Activated gamma-delta T cell treated with anti-CD3 and anti-CD28 coated beads, Interleukin-2, amount 50 U/mL, for 16 hours (primary cell): ENCODE data around the gene NOP10.
A peak's percentile ranks its signal among the peaks of the same experiment; 100 is the strongest.
"Not testable (repeated sequence)": the region's sequence is repeated elsewhere in the genome, so short reads cannot be mapped to it uniquely, and the experiment has no call there.

Experiments used
- DNase-seq: peaks from one replicate; pipeline ENCODE4 v3.0.0-alpha.2; 2020; ENCODE audit warnings: low read depth

The NOP10 gene

DNA sequence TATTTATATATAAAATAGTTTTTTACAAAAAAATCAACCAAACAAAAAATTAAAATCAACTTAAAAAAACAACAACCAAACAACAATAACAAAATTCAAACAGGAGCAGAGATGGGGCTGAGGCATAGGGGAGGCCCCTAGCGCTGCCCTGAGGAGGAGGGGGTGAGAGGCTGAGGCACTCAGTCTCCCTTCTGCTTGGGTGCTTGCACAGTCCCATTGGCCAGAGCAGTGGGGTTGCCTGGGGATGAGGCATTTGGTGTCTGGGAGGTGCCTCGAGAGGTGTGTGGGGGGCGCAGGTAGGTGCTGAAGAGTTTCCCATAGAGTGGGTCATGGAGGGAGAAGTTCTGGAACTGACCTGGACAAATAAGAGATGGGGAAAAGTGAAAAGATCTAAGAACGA, 16.0 kb upstream of the NOP10 start:
- no peak for DNase-seq

DNA sequence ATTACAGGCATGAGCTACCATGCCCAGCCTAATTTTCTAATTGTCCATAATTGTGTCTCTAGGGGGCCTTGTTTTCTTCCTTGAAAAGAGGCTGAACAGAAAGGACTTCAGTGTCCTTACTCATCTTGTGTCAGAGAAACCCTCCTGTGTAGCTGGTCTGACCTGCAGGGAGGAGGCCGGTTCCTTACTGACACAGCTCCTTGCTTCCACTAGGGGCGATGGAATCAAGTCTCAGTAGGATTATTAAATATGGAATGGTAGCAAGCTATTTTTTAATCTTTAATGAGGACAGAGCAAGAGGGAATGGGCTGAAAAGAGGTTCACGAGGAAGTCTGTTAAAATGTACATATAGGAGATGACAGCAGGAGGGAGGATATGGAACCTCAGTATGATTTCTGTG, 15.4 kb upstream of the NOP10 start:
- no peak for DNase-seq

- no peak for DNase-seq
These were observed 14.7 kb upstream of the NOP10 start for GRCh38 chr15:34357653-34358052.

GRCh38 chr15:34355241-34355640, 12.3 kb upstream of the NOP10 start:
- no peak for DNase-seq

DNA sequence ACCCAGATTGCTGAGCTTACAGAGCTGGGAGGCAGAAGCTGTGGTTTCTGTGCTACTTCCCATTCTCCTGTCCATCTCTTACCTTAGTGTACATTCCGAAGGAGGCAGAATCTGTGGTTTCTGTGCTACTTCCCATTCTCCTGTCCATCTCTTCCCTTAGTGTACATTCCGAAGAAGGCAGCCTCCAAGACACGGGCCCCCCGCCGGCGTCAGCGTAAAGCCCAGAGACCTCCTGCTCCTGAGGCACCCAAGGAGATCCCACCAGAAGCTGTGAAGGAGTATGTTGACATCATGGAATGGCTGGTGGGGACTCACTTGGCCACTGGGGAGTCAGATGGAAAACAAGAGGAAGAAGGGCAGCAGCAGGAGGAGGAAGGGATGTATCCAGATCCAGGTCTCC, 11.3 kb upstream of the NOP10 start:
- DNase-seq, result no peak

DNA sequence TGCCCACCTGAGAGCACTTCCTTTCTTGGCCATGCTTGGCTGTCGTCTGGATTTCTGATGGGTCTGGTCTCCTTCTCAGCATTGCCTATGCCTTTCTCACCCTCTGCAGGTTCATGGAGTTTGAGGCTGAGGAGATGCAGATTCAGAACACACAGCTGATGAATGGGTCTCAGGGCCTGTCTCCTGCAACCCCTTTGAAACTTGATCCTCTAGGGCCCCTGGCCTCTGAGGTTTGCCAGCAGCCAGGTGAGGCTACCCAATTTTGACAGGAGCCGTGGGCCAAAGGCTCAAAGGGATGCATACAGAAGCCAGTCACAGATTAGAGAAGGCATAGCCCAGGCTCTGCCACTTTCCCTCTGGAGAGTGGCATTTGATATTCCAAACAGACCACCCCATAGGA, 10.7 kb upstream of the NOP10 start:
- no peak for DNase-seq

DNA sequence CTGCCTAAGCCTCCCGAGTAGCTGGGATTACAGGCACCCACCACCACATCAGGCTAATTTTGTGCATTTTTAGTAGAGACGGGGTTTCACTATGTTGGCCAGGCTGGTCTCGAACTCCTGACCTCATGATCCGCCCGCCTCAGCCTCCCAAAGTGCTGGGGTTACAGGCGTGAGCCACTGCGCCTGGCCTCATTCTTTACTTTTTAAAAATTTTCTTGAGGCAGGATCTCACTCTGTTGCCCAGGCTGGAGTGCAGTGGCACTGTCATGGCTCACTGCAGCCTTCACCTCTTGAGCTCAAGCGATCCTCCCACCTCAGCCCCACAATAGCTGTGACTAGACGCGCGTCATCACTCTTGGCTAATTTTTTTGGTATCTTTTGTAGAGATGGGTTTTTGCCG, 10.1 kb upstream of the NOP10 start:
- not testable (repeated sequence) for DNase-seq

DNA sequence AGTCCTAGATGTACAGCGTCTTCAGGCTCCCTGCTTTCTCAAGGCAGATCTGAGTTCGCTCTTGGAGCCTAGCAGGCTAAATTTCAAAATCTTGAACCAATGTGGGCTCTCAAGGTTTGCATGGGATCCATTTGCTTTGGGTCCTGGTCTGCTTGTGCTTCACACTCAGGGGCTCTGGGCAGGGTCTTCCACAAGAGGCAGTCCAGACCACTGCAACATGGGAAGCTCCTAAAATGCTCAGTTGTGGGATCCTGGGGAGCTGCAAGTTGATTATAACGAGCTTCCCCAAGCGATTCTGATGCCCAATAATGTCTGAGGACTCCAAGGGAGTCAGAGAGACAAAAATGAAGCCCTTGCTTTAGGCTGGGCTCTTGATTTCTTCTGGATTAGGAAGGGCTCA, 6.8 kb upstream of the NOP10 start:
- no peak for DNase-seq

- no peak for DNase-seq
These were observed 5.9 kb upstream of the NOP10 start for GRCh38 chr15:34348735-34349300.

DNA sequence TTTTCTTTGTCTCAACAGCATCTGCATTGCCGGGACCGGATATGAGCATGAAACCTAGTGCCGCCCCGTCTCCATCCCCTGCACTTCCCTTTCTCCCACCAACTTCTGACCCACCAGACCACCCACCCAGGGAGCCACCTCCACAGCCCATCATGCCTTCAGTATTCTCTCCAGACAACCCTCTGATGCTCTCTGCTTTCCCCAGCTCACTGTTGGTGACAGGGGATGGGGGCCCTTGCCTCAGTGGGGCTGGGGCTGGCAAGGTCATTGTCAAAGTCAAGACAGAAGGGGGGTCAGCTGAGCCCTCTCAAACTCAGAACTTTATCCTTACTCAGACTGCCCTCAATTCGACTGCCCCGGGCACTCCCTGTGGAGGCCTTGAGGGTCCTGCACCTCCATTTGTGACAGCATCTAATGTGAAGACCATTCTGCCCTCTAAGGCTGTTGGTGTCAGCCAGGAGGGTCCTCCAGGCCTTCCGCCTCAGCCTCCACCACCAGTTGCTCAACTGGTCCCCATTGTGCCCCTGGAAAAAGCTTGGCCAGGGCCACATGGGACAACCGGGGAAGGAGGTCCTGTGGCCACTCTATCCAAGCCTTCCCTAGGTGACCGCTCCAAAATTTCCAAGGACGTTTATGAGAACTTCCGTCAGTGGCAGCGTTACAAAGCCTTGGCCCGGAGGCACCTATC, 5.2 kb upstream of the NOP10 start:
- no peak for DNase-seq

GRCh38 chr15:34342213-34342736, 661 bp downstream of the NOP10 start:
- DNase-seq, result not testable (repeated sequence)

- DNase-seq, result no peak
These were observed 1.3 kb downstream of the NOP10 start for GRCh38 chr15:34341381-34342212.

DNA sequence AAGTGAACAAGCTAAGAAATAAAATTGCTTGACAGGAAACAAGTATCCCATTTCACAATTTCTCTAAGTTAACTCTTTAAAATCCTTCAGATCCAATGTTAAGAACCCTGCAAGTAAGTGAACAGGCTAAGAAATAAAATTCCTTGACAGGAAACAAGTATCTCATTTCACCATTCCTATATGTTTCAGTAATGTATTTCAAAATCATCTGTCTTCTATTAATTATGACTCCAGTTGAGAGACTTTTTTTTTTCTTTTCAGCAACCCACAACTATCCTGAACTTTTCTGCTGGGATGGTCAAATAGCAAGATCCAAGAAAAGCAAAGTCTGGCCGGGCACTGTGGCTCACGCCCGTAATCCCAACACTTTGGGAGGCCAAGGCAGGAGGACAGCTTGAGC, 3.0 kb downstream of the NOP10 start:
- DNase-seq, result no peak

GRCh38 chr15:34338347-34338746, 4.6 kb downstream of the NOP10 start:
- DNase-seq, result no peak

GRCh38 chr15:34337557-34338306, 5.2 kb downstream of the NOP10 start, which contains the start of gene SLC12A6:
Gene SLC12A6 (minus strand): TSS chr15:34337781. CDS start chr15:34336680, 1,101 bp downstream.
- peak; percentile 83 for DNase-seq

- no peak for DNase-seq
These were observed 5.9 kb downstream of the NOP10 start for GRCh38 chr15:34336991-34337556.

DNA sequence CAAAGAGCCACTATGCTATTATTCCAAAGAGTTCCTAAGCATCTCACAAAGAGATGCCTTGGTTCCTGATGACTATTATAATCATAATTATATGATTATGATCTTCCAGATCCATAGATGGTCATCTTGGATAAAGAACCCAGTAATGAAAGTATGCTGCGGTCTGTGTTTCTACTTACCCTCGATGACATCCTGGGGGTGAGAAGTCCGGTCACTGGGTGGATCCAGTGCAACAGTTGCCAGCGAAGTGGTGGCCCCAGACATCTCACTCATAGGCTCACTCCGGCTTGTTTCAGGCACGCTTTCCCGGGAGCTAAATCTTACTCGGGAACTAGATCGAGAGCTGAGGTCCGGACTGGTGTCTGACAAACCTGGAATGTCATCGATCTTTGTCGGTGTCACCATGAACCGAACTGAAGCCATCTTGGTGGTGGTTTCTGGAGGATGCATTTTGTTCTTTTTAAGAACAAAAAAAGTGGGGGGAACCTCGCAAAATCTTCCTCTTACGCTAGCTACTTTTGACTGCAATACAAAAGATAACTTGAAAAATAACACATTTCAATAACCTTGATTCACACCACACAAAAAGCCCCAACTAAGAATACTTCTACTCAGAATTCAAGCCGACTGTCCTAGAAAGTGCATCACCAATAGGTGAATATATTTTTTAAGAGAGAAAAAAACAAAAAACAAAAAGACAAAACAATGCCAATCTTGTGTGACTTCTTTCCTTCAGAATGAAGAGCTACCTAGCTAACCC, 6.5 kb downstream of the NOP10 start:
- no peak for DNase-seq

DNA sequence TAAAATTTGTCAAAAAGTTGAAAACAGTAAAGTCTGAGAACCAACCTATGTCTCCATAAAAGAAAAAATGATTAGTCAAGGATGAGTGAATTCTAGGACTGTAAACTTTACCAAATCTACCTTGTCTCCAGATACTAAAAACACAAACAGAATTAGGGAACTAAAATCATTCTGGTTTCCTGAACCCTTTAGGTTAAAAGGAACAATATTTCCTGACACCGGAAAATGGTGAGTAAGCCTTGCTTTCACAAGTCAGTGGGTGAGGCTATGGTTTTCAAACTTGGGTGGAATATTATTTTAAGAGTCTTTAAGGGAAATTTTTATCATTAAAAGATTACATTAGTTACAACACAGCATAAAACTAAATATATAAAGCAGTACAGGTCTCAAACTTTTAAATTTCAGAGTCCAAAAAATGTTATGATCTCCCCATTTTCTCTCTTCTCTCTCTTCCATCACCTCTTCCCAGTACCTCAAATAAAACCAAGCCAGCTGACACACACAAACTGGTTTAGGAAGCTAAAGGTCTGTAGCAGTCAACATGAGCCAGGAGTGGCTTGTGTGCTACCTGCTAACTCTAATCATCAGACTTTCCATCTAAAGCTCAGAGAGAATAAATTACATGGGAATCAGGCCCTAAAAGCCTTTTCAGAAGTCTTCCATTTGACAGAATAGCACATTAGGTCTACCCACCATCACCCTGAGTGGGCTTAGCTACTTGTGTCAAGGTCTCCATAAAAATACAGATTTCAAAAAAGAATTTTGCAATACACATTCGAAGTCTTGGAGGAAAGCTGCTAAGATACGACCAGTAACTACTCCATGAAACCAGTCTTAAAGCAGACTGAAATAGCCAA, 7.5 kb downstream of the NOP10 start:
- DNase-seq, result no peak

DNA sequence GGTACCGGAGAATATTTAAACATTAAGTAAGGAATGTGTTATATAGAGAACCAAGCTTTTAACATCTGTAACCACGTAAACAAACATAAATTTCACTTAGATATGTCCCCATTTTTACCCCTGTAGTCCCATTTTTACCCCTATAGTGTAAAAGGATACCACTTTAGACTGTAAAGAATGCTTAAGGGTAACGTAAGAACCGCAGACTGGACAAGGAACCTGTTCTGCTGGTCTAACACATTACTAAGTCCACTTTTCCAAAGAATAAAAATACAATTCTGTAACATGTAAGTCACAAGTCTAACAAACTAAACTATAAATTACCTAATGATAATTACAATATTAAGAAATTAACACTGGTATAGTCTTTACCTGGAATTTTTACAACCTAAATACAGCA, 8.3 kb downstream of the NOP10 start:
- no peak for DNase-seq

DNA sequence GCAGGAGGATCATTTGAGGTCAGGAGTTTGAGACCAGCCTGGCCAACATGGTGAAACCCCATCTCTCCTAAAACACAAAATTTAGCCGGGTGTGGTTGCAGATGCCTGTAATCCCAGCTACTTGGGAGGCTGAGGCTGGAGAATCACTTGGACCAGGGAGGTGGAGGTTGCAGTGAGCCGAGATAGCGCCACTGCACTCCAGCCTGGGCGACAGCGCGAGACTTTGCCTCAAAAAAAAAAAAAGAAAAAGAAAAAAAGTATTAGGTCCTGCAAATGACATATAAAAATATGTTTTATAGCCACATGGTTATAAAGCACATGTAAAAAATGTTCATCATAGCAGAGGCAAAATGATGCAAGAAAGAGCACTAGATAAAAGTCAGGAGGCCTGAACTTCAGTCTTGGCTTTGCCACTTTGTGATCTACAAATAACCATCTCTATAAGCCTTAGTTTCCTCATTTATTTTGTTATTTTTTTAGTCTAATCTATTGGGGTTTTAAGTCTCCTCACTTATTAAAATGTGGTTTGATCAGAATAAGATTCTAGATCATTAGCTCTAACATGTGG, 10.3 kb downstream of the NOP10 start:
- no peak for DNase-seq
